Measurements from ENCODE around the gene STK36.

The STK36 gene

GRCh38 chr2:218671654-218672566, at the start of gene STK36, which contains the start of gene RNF25:
Gene STK36, plus strand, starts transcription at chr2:218672086. Its CDS starts 744 bp downstream, at chr2:218672830.
Gene RNF25, minus strand, starts transcription at chr2:218672002. Its CDS starts 32 bp downstream, at chr2:218671970.
- DNase-seq (ENCODE audit: low read depth in 3 of 3) = peak; percentile 60 to 66 (median 60)

- DNase-seq (ENCODE audit: low read depth in 3 of 3) = no peak
Observed at GRCh38 chr2:218622606-218623365, 49.1 kb upstream of the STK36 start.

- DNase-seq (ENCODE audit: low read depth in 3 of 3) = no peak
Observed at GRCh38 chr2:218623366-218623705, 48.5 kb upstream of the STK36 start.

GRCh38 chr2:218626369-218626768, 45.5 kb upstream of the STK36 start:
- no peak for DNase-seq (ENCODE audit: low read depth in 3 of 3)

- no peak for DNase-seq (ENCODE audit: low read depth in 3 of 3)
Observed at GRCh38 chr2:218627939-218628338, 43.9 kb upstream of the STK36 start.

- no peak for DNase-seq (ENCODE audit: low read depth in 3 of 3)
Observed at GRCh38 chr2:218631837-218632236, 40.0 kb upstream of the STK36 start.

- no peak for DNase-seq (ENCODE audit: low read depth in 3 of 3)
Observed at GRCh38 chr2:218635719-218636118, 36.2 kb upstream of the STK36 start.

- DNase-seq (ENCODE audit: low read depth in 3 of 3) = no peak
Observed at GRCh38 chr2:218638372-218638771, 33.5 kb upstream of the STK36 start.

GRCh38 chr2:218642121-218642656, 29.7 kb upstream of the STK36 start:
- DNase-seq (ENCODE audit: low read depth in 3 of 3) = no peak

GRCh38 chr2:218642786-218643185, 29.1 kb upstream of the STK36 start:
- no peak for DNase-seq (ENCODE audit: low read depth in 3 of 3)

GRCh38 chr2:218643751-218644310, 28.1 kb upstream of the STK36 start:
- no peak for DNase-seq (ENCODE audit: low read depth in 3 of 3)

- no peak for DNase-seq (ENCODE audit: low read depth in 3 of 3)
Observed at GRCh38 chr2:218644721-218645120, 27.2 kb upstream of the STK36 start.

GRCh38 chr2:218645126-218645525, 26.8 kb upstream of the STK36 start:
- no peak for DNase-seq (ENCODE audit: low read depth in 3 of 3)

GRCh38 chr2:218648088-218648786, 23.6 kb upstream of the STK36 start:
- DNase-seq (ENCODE audit: low read depth in 3 of 3) = peak in 1 of 3 experiments; percentile 21

- DNase-seq (ENCODE audit: low read depth in 3 of 3) = no peak
Observed at GRCh38 chr2:218648787-218649100, 23.1 kb upstream of the STK36 start.

- no peak for DNase-seq (ENCODE audit: low read depth in 3 of 3)
Observed at GRCh38 chr2:218655751-218656150, 16.1 kb upstream of the STK36 start.

- peak in 1 of 3 experiments; percentile 30 for DNase-seq (ENCODE audit: low read depth in 3 of 3)
Observed at GRCh38 chr2:218658671-218659257, 13.1 kb upstream of the STK36 start.

GRCh38 chr2:218659258-218659987, 12.5 kb upstream of the STK36 start, which contains the start of the genes BCS1L and ZNF142:
Gene BCS1L, plus strand, starts transcription at chr2:218659683. Its CDS starts 1,305 bp downstream, at chr2:218660988.
Gene ZNF142, minus strand, starts transcription at chr2:218659623. Its CDS starts 3,194 bp downstream, at chr2:218656429.
- DNase-seq (ENCODE audit: low read depth in 3 of 3) = peak; percentile 89 to 94 (median 90)

- no peak for DNase-seq (ENCODE audit: low read depth in 3 of 3)
Observed at GRCh38 chr2:218659988-218660358, 11.9 kb upstream of the STK36 start.

- no peak for DNase-seq (ENCODE audit: low read depth in 3 of 3)
Observed at GRCh38 chr2:218662377-218662776, 9.5 kb upstream of the STK36 start.

All from stimulated activated CD4-positive, alpha-beta T cell treated with anti-CD3 and anti-CD28 coated beads, TNF-alpha, amount 100 ng/mL, for 4 hours (primary cell).